OCI-LY7 (cell line): Measurements from ENCODE around the gene SALL1. TPM values are rescaled to one million over a fixed set of nuclear protein-coding genes. Genes with fewer than 3 reads are reported as not detected.

ENCODE experiments used
- BruUV-seq: library from RNA; stranded (reverse); fragments of 400-500 nt; replicated peaks from 2 replicates; lab custom pipeline; 2021; lab: Mats Ljungman, UMichigan
- CTCF ChIA-PET: fragments of 300-600 bp; sonication (Branson Sonifier 250); formaldehyde crosslinking; loops from one replicate; lab custom pipeline; 2022; ENCODE audit warnings: antibody characterized with exemption; ENCODE audit not compliant: unreplicated experiment; lab: Charles Lee
- POLR2A ChIA-PET: fragments of 300-600 bp; sonication (Branson Sonifier 250); formaldehyde crosslinking; loops from one replicate; lab custom pipeline; 2022; ENCODE audit warnings: antibody characterized with exemption; lab: Charles Lee
- DNase-seq: peaks from one replicate; pipeline ENCODE4 v3.0.0-alpha.2; 2015; ENCODE audit warnings: low spot score
- H2AFZ ChIP-seq: fragments of 200-600 bp; sonication (generic), shearing (Covaris generic); 2 replicates; pipeline ENCODE4 v1.6.1; 2014; ENCODE audit warnings: mild to moderate bottlenecking, antibody characterized with exemption, low read length, moderate library complexity
- H3K27ac ChIP-seq: fragments of 200-600 bp; sonication (generic); 2 replicates; pipeline ENCODE4 v1.5.1; 2014; ENCODE audit warnings: mixed run types, low read depth, mild to moderate bottlenecking, moderate library complexity, low read length, inconsistent platforms; ENCODE audit not compliant: poor library complexity, severe bottlenecking
- H3K36me3 ChIP-seq: fragments of 200-600 bp; sonication (generic); 2 replicates; pipeline ENCODE4 v1.6.1; 2014; ENCODE audit warnings: mild to moderate bottlenecking, antibody characterized with exemption, low read length, moderate library complexity, mixed read lengths; ENCODE audit not compliant: insufficient read depth
- H3K4me1 ChIP-seq: fragments of 200-600 bp; sonication (generic); 2 replicates; pipeline ENCODE4 v1.5.1; 2014; ENCODE audit warnings: mild to moderate bottlenecking, low read length; ENCODE audit not compliant: insufficient read depth, poor library complexity, severe bottlenecking
- H3K4me2 ChIP-seq: fragments of 200-600 bp; sonication (generic); 2 replicates; pipeline ENCODE4 v1.6.1; 2014; ENCODE audit warnings: mild to moderate bottlenecking, low read length
- H3K4me3 ChIP-seq: fragments of 200-600 bp; sonication (generic); 2 replicates; pipeline ENCODE4 v1.5.1; 2014; ENCODE audit warnings: mild to moderate bottlenecking, low read depth, low read length; ENCODE audit not compliant: poor library complexity, severe bottlenecking
- H3K79me2 ChIP-seq: fragments of 200-600 bp; sonication (generic); 2 replicates; pipeline ENCODE4 v1.6.1; 2016; ENCODE audit warnings: low read depth, mild to moderate bottlenecking, low read length, moderate library complexity, mixed read lengths; ENCODE audit not compliant: insufficient read depth
- H3K9me2 ChIP-seq: fragments of 200-600 bp; sonication (generic); 2 replicates; pipeline ENCODE4 v1.6.1; 2016; ENCODE audit warnings: mild to moderate bottlenecking, low read length, mixed read lengths; ENCODE audit not compliant: insufficient read depth
- H3K9me3 ChIP-seq: fragments of 200-600 bp; sonication (generic); 2 replicates; pipeline ENCODE4 v1.6.1; 2014; ENCODE audit warnings: mild to moderate bottlenecking, mixed run types, low read length, mixed read lengths
- H4K20me1 ChIP-seq: fragments of 200-600 bp; sonication (generic); 2 replicates; pipeline ENCODE4 v1.6.1; 2014; ENCODE audit warnings: mild to moderate bottlenecking, antibody characterized with exemption, low read length, moderate library complexity, mixed read lengths; ENCODE audit not compliant: insufficient read depth
- EZH2phosphoT487 ChIP-seq: fragments of 200-600 bp; sonication (generic); IDR thresholded peaks from 2 replicates; pipeline ENCODE4 v1.6.1; 2018; ENCODE audit warnings: low read depth, borderline replicate concordance, mild to moderate bottlenecking, mixed run types, antibody characterized with exemption, low read length, moderate library complexity, mixed read lengths
- intact Hi-C: fragments of 100-400 bp; cut with micrococcal nuclease; formaldehyde crosslinking; loops from one replicate; pipeline ENCODE4 v1.10.0; 2022; ENCODE audit not compliant: unreplicated experiment
- total RNA-seq, 2 experiments: library from RNA; depleted of rRNA in 1 of 2; stranded (reverse); fragments of >200 nt in 1 of 2; shearing (Covaris generic) in 1 of 2; gene quantifications; 2 replicates each; pipeline ENCODE4 v1.2.3, GENCODE V29; 2014 to 2022
- TF ChIP-seq, protein P1 (sequence below): fragments of 200-600 bp; sonication (generic); conservative IDR thresholded peaks from 2 replicates; pipeline ENCODE4 v1.5.1; 2014; ENCODE audit warnings: mild to moderate bottlenecking, antibody characterized with exemption, low read length, moderate library complexity, mixed read lengths

Gene SALL1
- total RNA-seq, 2 experiments from 2014 or later = not detected

DNA sequence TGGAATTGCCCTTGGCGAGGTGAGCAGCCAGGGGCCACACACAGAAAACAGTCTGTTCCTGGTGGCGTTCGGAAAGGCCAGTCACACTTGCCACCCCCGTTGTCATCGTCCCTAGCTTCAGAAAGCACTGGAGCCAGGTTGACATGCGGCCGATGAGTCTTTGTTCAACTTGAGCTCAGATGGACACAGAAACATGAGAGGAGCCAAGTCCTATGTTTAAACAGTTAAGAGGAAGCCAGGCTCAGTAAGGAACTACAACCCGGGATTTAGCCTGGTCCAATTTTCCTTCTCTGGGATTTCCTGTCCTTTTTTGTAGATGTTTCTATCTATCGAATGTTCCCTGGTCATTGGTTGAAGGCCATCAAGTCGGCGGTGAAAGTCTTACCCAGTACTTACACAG lies 19.5 kb downstream of the SALL1 start:
- Histone ChIP-seq H3K27ac (no peak overlapping the region), H3K9me2 (no peaks in the 10 kb centered on the region), H3K4me1 (no peaks in the 10 kb centered on the region), H2AFZ (no peak overlapping the region), H3K4me3 (no peak overlapping the region), H3K4me2 (no peak overlapping the region), H3K36me3 (no peaks in the 10 kb centered on the region), H4K20me1 (no peaks in the 10 kb centered on the region), H3K9me3 (no peaks in the 10 kb centered on the region), H3K79me2 (no peaks in the 10 kb centered on the region)
- intact Hi-C loops = no loop called here
- no peak for DNase-seq
- TF ChIP-seq, protein P1, sequence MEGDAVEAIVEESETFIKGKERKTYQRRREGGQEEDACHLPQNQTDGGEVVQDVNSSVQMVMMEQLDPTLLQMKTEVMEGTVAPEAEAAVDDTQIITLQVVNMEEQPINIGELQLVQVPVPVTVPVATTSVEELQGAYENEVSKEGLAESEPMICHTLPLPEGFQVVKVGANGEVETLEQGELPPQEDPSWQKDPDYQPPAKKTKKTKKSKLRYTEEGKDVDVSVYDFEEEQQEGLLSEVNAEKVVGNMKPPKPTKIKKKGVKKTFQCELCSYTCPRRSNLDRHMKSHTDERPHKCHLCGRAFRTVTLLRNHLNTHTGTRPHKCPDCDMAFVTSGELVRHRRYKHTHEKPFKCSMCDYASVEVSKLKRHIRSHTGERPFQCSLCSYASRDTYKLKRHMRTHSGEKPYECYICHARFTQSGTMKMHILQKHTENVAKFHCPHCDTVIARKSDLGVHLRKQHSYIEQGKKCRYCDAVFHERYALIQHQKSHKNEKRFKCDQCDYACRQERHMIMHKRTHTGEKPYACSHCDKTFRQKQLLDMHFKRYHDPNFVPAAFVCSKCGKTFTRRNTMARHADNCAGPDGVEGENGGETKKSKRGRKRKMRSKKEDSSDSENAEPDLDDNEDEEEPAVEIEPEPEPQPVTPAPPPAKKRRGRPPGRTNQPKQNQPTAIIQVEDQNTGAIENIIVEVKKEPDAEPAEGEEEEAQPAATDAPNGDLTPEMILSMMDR = no peak
- no peak for TF ChIP-seq EZH2phosphoT487
- BruUV-seq = no TSS peak
- CTCF ChIA-PET = no interaction called here
- POLR2A ChIA-PET = no interaction called here

DNA sequence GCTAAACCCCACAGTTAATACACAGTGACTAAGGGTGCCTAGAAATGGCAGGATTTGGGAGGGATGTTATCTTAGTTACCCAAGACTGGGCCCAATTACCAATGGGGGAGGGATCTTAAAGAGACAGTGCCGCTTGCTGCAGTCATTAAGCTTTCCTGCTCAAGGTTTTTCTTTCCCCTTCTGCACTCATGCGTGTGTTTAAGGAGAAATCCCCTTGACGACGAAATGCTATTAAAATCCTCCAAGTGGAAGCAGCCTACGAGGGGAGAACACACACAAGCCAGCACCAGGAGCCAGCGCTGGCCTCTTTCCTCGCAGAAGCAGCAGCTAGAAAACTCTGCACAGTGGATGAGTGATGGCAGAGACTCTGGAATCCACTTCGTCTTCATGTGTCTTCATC lies 22.0 kb downstream of the SALL1 start:
- BruUV-seq = no TSS peak
- POLR2A ChIA-PET = no interaction called here
- Histone ChIP-seq H3K4me1 (no peaks in the 10 kb centered on the region), H3K9me2 (no peaks in the 10 kb centered on the region), H3K4me2 (no peak overlapping the region), H3K36me3 (no peaks in the 10 kb centered on the region), H3K27ac (no peak overlapping the region), H2AFZ (no peak overlapping the region), H4K20me1 (no peaks in the 10 kb centered on the region), H3K79me2 (no peaks in the 10 kb centered on the region), H3K9me3 (no peaks in the 10 kb centered on the region), H3K4me3 (no peak overlapping the region)
- intact Hi-C loops = no loop called here
- CTCF ChIA-PET = no interaction called here
- DNase-seq = no peak
- TF ChIP-seq, protein P1 = no peak
- TF ChIP-seq EZH2phosphoT487 = no peak

DNA sequence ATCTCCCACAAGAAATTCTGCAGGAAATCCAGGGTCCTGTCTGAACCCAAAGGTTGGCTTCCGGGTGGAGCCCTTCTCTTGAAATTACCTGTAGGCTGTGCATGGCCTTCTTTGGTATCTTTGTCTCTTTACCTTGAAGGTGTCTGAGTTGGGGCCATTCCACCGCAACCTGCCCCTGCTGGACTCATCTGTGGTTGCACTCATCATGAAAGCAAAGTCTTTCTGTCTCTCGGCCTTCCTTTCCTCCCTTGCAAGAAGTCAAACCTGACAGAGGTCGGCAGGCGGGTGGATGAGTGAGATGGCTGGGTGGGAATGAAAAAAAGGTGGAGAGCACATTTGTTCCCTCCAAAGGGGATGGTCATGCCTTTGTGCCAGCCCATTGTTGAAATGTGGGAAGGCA lies 25.1 kb downstream of the SALL1 start:
- Histone ChIP-seq H3K4me1 (no peaks in the 10 kb centered on the region), H3K9me2 (no peaks in the 10 kb centered on the region), H3K79me2 (no peaks in the 10 kb centered on the region), H3K27ac (no peak overlapping the region), H3K36me3 (no peaks in the 10 kb centered on the region), H3K4me3 (no peak overlapping the region), H3K9me3 (no peaks in the 10 kb centered on the region), H4K20me1 (no peaks in the 10 kb centered on the region), H3K4me2 (no peak overlapping the region), H2AFZ (no peak overlapping the region)
- ChIA-PET CTCF (no interaction called here), POLR2A (interaction anchor here (1.0 kb wide), 1 partner anchor 18 kb away, joined by 3 read pairs; no protein-coding TSS in a partner anchor)
- BruUV-seq = no TSS peak
- intact Hi-C loops = no loop called here
- DNase-seq = no peak
- TF ChIP-seq, protein P1 = no peak
- no peak for TF ChIP-seq EZH2phosphoT487
